Uterus (tissue), 4 donors: ENCODE measurements around the gene CDH4. TPM values are rescaled to one million over a fixed set of nuclear protein-coding genes. Genes with fewer than 3 reads are reported as not detected.

Source experiments
- DNase-seq, 2 donors: peaks; one replicate each; pipeline ENCODE4 v3.0.0-alpha.2; 2019 to 2020
- H3K27ac ChIP-seq, 2 donors: fragments of 200-600 bp; sonication (generic); 1 replicate in 1 of 2; 2 replicates in 1 of 2; pipeline ENCODE4 v1.5.1; 2016 to 2018
- H3K27me3 ChIP-seq, 2 donors: fragments of 200-600 bp; sonication (generic); one replicate each; pipeline ENCODE4 v1.5.1; 2018 to 2019; ENCODE audit warnings: control low read depth in 1 of 2
- H3K36me3 ChIP-seq, 2 donors: fragments of 200-600 bp; sonication (generic); one replicate each; pipeline ENCODE4 v1.5.1; 2019; ENCODE audit warnings: control low read depth in 1 of 2
- H3K4me1 ChIP-seq, 2 donors: fragments of 200-600 bp; sonication (generic); one replicate each; pipeline ENCODE4 v1.5.1; 2018 to 2019; ENCODE audit warnings: control low read depth in 1 of 2
- H3K4me3 ChIP-seq, 2 donors: fragments of 200-600 bp; sonication (generic); 1 replicate in 1 of 2; 2 replicates in 1 of 2; pipeline ENCODE4 v1.5.1; 2018 to 2019; ENCODE audit warnings: mild to moderate bottlenecking in 1 of 2
- H3K9me3 ChIP-seq, 2 donors: fragments of 200-600 bp; sonication (generic); one replicate each; pipeline ENCODE4 v1.5.1; 2019; ENCODE audit warnings: control low read depth in 1 of 2
- POLR2A ChIP-seq, 2 donors: fragments of 450-650 bp; IDR thresholded peaks; one replicate each; pipeline ENCODE4 v1.6.1; 2016; ENCODE audit warnings: antibody characterized with exemption in 2 of 2, mild to moderate bottlenecking in 1 of 2, moderate library complexity in 1 of 2
- intact Hi-C: fragments of 100-400 bp; cut with DNase I; formaldehyde crosslinking; loops from one replicate; pipeline ENCODE4 v1.15.1; 2023; ENCODE audit warnings: low total_unique reads
- total RNA-seq, 4 donors: library from RNA; depleted of rRNA in 3 of 4; stranded (reverse); fragments of >200 nt in 3 of 4; gene quantifications; one replicate each; pipeline versions ENCODE4 v1.1.0 to v1.2.4, GENCODE V29; 2014 to 2023
- TF ChIP-seq, protein P1 (sequence below), 4 experiments: fragments of 200-600 bp in 2 of 4; fragments of 450-650 bp in 2 of 4; sonication (generic) in 2 of 4; IDR thresholded peaks; one replicate each; pipeline ENCODE4 v1.5.1; 2016 to 2019; ENCODE audit warnings: antibody characterized with exemption in 4 of 4, mild to moderate bottlenecking in 2 of 4, moderate library complexity in 1 of 4
- donor health status: DM: yes; HTN: yes; CAD: no.

CDH4 gene
- total RNA-seq, 4 donors from 2014 or later: under 0.01 to 0.55 TPM; not detected in 2

DNA sequence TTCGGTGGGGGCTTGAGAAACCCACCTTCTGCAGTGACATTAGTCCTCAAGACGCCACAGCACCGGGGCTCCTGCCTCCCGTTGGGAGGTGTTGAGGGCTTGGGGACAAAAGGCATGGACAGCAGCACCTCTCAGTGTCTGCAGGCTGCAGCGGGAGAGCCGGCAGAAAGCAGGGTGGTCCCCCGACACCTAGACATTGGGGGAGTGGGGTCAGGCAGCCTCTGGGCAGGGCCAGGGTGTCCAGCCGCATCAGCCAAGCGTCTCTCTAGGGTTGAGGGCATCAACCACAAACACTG lies 549.0 kb downstream of the CDH4 start:
- Histone ChIP-seq H3K36me3 (no peaks in the 10 kb centered on the region), H3K9me3 (no peaks in the 10 kb centered on the region), H3K4me1 (no peaks in the 10 kb centered on the region), H3K27ac (no peak overlapping the region), H3K4me3 (no peak overlapping the region), H3K27me3 (peaks cover 0 to 10% of the 10 kb centered on the region in 2 donors)
- intact Hi-C loops: no loop called here
- TF ChIP-seq, protein P1, sequence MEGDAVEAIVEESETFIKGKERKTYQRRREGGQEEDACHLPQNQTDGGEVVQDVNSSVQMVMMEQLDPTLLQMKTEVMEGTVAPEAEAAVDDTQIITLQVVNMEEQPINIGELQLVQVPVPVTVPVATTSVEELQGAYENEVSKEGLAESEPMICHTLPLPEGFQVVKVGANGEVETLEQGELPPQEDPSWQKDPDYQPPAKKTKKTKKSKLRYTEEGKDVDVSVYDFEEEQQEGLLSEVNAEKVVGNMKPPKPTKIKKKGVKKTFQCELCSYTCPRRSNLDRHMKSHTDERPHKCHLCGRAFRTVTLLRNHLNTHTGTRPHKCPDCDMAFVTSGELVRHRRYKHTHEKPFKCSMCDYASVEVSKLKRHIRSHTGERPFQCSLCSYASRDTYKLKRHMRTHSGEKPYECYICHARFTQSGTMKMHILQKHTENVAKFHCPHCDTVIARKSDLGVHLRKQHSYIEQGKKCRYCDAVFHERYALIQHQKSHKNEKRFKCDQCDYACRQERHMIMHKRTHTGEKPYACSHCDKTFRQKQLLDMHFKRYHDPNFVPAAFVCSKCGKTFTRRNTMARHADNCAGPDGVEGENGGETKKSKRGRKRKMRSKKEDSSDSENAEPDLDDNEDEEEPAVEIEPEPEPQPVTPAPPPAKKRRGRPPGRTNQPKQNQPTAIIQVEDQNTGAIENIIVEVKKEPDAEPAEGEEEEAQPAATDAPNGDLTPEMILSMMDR (IDR thresholded peaks at IDR 0.05): no peak
- TF ChIP-seq POLR2A (IDR thresholded peaks at IDR 0.05): no peak
- no peak for DNase-seq

DNA sequence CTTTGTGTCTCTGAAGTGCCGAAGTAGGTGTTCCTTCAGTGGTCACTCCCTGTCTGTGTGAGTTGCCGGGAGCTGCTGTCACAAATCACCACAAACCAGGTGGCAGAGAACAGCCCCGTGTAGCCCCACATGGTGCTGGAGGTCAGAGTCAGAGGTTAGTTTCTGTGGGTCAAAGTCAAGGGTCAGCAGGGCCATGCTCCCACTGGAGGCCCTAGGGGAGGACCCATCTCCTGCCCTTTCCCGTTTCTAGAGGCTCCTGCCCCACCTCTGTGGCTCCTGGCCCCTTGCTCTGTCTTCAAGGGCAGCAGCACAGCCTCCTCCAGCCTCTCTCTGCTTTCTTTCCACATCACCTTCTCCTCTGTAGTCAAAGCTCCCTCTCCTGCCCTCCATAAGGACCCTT lies 549.4 kb downstream of the CDH4 start:
- intact Hi-C loops: no loop called here
- no peaks in the 10 kb centered on the region for H3K36me3 ChIP-seq
- H3K4me1 ChIP-seq: no peaks in the 10 kb centered on the region
- H3K27ac ChIP-seq: no peak overlapping the region
- H3K27me3 ChIP-seq: peaks cover 0 to 10% of the 10 kb centered on the region in 2 donors
- no peak for TF ChIP-seq POLR2A (IDR thresholded peaks at IDR 0.05)
- TF ChIP-seq, protein P1 (IDR thresholded peaks at IDR 0.05): no peak
- DNase-seq: no peak
- H3K4me3 ChIP-seq: no peak overlapping the region
- H3K9me3 ChIP-seq: no peaks in the 10 kb centered on the region

DNA sequence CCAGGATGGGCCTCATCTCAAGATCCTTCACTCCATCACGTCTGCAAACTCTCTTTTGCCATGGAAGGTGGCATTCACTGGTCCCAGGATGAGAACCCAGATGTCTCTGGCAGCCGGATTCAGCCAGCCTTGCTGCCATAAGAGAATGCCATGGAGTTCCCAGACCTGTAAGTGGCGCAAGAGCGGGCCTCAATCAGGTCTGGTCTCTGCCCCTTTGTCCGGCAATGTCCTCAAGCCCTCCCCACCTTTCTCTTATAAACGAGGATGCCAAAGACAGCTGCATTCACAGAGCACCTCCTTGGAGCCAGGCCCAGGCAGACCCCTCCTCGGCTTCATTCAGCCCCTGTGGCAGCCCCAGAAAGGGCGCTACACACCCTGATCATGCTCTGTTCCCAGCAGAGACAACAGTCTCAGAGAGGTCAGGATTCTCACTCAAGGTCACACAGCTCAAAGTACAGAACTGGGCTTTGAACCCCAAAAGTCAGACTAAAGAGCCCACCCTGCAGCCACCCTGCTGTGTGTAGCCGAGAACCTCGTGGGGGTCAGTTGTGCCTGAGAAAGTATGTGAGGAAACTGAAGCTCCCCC lies 549.9 kb downstream of the CDH4 start:
- no peaks in the 10 kb centered on the region for H3K36me3 ChIP-seq
- intact Hi-C loops: no loop called here
- TF ChIP-seq POLR2A (IDR thresholded peaks at IDR 0.05): no peak
- TF ChIP-seq, protein P1 (IDR thresholded peaks at IDR 0.05): no peak
- no peaks in the 10 kb centered on the region for H3K9me3 ChIP-seq
- H3K27ac ChIP-seq: no peak overlapping the region
- no peaks in the 10 kb centered on the region for H3K4me1 ChIP-seq
- no peak for DNase-seq
- no peak overlapping the region for H3K4me3 ChIP-seq
- H3K27me3 ChIP-seq: peaks cover 0 to 10% of the 10 kb centered on the region in 2 donors

DNA sequence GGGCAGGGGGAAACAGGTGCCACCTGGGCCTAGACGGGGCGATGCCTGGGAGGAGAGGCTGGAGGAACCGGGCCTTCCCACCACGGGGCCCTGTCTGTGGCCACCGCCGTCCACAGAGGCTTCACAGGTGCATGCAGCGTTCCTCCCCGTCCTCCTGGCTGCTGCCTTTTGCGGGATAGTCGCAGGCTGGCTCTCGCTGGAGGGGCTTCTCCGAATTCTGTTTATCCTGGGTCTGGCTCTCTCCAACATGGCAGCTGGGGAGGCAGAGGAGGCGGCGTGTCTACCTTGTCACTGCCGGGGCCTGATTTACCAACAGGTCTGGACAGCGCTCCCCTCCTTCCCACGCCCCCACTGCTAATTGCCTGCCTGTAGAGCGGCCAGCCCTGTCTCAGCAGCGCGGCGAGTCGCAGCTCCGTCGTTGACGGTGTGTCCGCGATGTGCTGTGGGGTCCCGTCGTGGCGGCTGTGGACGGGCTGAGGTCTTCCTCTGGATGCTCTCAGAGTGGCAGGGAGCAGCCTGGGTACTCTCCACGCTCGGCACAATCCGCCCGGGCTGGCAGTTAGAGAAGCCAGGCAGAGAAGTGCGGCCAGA lies 550.8 kb downstream of the CDH4 start:
- peaks cover 0 to 10% of the 10 kb centered on the region in 2 donors for H3K27me3 ChIP-seq
- H3K36me3 ChIP-seq: no peaks in the 10 kb centered on the region
- no peak for TF ChIP-seq POLR2A (IDR thresholded peaks at IDR 0.05)
- TF ChIP-seq, protein P1 (IDR thresholded peaks at IDR 0.05): no peak
- DNase-seq: no peak
- H3K27ac ChIP-seq: no peak overlapping the region
- intact Hi-C loops: no loop called here
- no peaks in the 10 kb centered on the region for H3K4me1 ChIP-seq
- no peaks in the 10 kb centered on the region for H3K9me3 ChIP-seq
- no peak overlapping the region for H3K4me3 ChIP-seq

DNA sequence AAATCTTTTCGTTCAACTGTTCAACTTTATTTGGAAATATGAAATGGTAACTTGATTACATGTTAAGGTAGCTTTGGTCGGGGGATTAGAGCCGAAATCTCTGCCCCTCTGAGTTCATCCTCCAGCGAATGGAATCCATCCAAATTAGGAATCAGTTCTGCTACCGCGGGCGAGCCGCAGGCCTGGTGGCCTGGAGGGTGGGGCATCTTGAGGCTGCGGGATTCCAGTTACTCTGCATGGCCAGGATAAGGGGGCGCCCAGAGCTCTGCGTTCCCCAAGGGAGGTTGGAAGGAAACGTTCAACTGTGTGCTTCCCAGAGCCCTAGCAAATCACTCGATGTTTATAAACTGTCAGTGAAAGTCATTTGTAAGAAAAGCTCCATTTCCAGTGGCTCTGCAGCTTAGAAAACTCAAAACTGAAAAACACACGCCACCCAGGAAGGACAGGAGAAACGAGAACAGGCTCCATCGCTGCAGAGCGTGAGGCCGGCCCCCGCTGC lies 551.4 kb downstream of the CDH4 start:
- Histone ChIP-seq H3K36me3 (no peaks in the 10 kb centered on the region), H3K9me3 (no peaks in the 10 kb centered on the region), H3K4me1 (no peaks in the 10 kb centered on the region), H3K27ac (no peak overlapping the region), H3K27me3 (peaks cover 0 to 10% of the 10 kb centered on the region in 2 donors), H3K4me3 (no peak overlapping the region)
- DNase-seq: no peak
- TF ChIP-seq, protein P1 (IDR thresholded peaks at IDR 0.05): no peak
- no peak for TF ChIP-seq POLR2A (IDR thresholded peaks at IDR 0.05)
- intact Hi-C loops: no loop called here
